ENCODE results near the gene TLL1. TPM values are rescaled to one million over a fixed set of nuclear protein-coding genes. Genes with fewer than 3 reads are reported as not detected.

The TLL1 gene
- total RNA-seq (2021) (0.46 to 0.98 TPM (median 0.63 TPM) in 3 replicates), Bru-seq, nascent RNA (percentile 24 among the genes with signal in this experiment)
- long read RNA-seq, experiment 1, partial matches to known transcripts: 0 of 1 reads
- long read RNA-seq, experiment 1, other reads (novel, unspliced or antisense): 1 of 1 reads
- long read RNA-seq, experiment 2, full-length matches to known transcripts: 1 of 1 reads
- long read RNA-seq, experiment 2, partial matches to known transcripts: 0 of 1 reads
- long read RNA-seq, experiment 2, other reads (novel, unspliced or antisense): 0 of 1 reads
- long read RNA-seq, experiment 3: 0 reads

DNA sequence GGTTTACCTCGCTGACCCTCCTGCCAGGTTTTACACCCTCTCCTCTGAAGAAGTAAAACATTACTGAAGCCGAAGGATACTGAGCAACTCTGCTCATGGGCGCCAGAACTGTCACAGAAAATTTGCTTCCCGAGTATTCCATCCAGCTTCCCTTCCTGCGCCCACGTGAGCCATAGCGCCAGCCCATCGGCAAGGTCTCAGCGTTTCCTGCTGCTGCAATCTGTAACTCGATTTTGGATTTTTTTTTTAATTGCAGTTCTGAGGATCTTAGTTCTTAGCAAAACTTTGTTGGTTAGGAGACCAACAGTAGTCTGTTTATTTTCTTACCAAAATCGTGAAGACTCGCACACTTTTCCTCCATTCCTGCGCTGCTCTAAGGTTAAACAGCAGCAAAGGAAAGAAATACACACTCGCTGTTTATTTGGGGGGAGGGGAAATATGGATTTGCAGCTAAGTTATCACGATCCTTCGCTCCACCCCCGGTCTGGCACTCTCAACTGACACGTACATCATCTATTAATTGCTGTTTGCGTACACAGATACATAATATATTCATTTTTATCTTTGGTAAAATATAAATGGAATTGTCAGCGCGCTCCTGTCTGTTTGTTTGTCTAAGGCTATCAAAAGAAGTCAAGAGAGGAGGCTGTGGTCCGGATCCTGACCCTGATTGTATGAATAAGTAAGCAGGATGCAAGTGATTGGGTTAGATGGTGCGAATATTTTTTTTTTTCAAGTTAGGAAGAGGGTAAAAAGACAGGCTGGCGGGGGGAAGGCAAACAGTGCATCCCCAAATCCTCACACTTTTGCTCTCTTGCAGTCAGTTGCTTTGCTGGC lies at the start of gene TLL1:
TLL1 (plus strand) TSS at position 777 of the 837 bp plus-strand sequence. CDS start 668 bp downstream, outside the sequence.
- ATAC-seq (no peak), DNase-seq (ENCODE audit: low spot score) (peak; percentile 18)
- no peak within 1 kb of the TSS for H3K27ac Mint-ChIP-seq
- TF ChIP-seq, protein P1, sequence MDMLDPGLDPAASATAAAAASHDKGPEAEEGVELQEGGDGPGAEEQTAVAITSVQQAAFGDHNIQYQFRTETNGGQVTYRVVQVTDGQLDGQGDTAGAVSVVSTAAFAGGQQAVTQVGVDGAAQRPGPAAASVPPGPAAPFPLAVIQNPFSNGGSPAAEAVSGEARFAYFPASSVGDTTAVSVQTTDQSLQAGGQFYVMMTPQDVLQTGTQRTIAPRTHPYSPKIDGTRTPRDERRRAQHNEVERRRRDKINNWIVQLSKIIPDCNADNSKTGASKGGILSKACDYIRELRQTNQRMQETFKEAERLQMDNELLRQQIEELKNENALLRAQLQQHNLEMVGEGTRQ (CRISPR knock-in tag; IDR thresholded peaks at IDR 0.05): peak; percentile 58
- TF ChIP-seq, protein P2, sequence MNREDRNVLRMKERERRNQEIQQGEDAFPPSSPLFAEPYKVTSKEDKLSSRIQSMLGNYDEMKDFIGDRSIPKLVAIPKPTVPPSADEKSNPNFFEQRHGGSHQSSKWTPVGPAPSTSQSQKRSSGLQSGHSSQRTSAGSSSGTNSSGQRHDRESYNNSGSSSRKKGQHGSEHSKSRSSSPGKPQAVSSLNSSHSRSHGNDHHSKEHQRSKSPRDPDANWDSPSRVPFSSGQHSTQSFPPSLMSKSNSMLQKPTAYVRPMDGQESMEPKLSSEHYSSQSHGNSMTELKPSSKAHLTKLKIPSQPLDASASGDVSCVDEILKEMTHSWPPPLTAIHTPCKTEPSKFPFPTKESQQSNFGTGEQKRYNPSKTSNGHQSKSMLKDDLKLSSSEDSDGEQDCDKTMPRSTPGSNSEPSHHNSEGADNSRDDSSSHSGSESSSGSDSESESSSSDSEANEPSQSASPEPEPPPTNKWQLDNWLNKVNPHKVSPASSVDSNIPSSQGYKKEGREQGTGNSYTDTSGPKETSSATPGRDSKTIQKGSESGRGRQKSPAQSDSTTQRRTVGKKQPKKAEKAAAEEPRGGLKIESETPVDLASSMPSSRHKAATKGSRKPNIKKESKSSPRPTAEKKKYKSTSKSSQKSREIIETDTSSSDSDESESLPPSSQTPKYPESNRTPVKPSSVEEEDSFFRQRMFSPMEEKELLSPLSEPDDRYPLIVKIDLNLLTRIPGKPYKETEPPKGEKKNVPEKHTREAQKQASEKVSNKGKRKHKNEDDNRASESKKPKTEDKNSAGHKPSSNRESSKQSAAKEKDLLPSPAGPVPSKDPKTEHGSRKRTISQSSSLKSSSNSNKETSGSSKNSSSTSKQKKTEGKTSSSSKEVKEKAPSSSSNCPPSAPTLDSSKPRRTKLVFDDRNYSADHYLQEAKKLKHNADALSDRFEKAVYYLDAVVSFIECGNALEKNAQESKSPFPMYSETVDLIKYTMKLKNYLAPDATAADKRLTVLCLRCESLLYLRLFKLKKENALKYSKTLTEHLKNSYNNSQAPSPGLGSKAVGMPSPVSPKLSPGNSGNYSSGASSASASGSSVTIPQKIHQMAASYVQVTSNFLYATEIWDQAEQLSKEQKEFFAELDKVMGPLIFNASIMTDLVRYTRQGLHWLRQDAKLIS (CRISPR knock-in tag; IDR thresholded peaks at IDR 0.05; ENCODE audit: borderline replicate concordance): no peak
- ChIA-PET CTCF (interaction anchor here (2.6 kb wide), 1 partner anchor 379 kb away, joined by 13 read pairs; no protein-coding TSS in a partner anchor), POLR2A (no interaction called here)
- no peaks in the 10 kb centered on the region for H3K9me3 Mint-ChIP-seq
- peaks cover 59% of the 10 kb centered on the region for H3K27me3 Mint-ChIP-seq (ENCODE audit: low read depth)
- peak within 1 kb of the TSS; percentile 82 for H3K4me3 Mint-ChIP-seq
- H3K4me1 Mint-ChIP-seq: peaks cover 22% of the 10 kb centered on the region
- no peaks in the 10 kb centered on the region; the same call in 1 of the 2 replicates for H3K36me3 Mint-ChIP-seq

DNA sequence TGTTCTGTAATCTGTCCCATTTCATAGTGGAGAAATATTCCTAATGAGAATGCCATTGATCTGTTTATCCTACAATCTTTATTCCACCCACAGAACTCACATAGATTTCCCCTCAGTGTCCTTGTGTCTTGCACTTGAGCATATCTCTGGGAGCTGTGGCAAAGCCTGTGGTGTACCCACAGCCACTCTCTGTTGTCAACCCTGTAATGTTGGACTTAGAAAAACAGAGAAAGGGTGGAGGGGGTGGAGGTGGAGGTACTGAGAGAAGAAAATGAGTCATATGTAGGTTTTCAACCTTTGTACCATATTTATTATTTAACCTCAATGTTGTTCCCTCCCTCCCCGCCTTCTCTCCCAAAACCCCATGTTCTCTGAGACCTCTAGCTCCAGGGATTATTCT lies 46.9 kb upstream of the TLL1 start:
- Mint-ChIP-seq H3K4me1 (no peaks in the 10 kb centered on the region), H3K36me3 (peaks cover 3% of the 10 kb centered on the region; the same call in 1 of the 2 replicates), H3K4me3 (no peak overlapping the region), H3K9me3 (peaks cover 24% of the 10 kb centered on the region), H3K27me3 (ENCODE audit: low read depth) (peaks cover 5% of the 10 kb centered on the region; the same call in 1 of the 2 replicates), H3K27ac (no peak overlapping the region)
- DNase-seq (ENCODE audit: low spot score): no peak
- CTCF ChIA-PET: no interaction called here
- no peak for ATAC-seq
- POLR2A ChIA-PET: no interaction called here
- TF ChIP-seq, protein P3, sequence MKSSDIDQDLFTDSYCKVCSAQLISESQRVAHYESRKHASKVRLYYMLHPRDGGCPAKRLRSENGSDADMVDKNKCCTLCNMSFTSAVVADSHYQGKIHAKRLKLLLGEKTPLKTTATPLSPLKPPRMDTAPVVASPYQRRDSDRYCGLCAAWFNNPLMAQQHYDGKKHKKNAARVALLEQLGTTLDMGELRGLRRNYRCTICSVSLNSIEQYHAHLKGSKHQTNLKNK (CRISPR knock-in tag; IDR thresholded peaks at IDR 0.05): no peak
- TF ChIP-seq, protein P4, sequence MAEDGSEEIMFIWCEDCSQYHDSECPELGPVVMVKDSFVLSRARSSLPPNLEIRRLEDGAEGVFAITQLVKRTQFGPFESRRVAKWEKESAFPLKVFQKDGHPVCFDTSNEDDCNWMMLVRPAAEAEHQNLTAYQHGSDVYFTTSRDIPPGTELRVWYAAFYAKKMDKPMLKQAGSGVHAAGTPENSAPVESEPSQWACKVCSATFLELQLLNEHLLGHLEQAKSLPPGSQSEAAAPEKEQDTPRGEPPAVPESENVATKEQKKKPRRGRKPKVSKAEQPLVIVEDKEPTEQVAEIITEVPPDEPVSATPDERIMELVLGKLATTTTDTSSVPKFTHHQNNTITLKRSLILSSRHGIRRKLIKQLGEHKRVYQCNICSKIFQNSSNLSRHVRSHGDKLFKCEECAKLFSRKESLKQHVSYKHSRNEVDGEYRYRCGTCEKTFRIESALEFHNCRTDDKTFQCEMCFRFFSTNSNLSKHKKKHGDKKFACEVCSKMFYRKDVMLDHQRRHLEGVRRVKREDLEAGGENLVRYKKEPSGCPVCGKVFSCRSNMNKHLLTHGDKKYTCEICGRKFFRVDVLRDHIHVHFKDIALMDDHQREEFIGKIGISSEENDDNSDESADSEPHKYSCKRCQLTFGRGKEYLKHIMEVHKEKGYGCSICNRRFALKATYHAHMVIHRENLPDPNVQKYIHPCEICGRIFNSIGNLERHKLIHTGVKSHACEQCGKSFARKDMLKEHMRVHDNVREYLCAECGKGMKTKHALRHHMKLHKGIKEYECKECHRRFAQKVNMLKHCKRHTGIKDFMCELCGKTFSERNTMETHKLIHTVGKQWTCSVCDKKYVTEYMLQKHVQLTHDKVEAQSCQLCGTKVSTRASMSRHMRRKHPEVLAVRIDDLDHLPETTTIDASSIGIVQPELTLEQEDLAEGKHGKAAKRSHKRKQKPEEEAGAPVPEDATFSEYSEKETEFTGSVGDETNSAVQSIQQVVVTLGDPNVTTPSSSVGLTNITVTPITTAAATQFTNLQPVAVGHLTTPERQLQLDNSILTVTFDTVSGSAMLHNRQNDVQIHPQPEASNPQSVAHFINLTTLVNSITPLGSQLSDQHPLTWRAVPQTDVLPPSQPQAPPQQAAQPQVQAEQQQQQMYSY (CRISPR knock-in tag; IDR thresholded peaks at IDR 0.05): no peak
- TF ChIP-seq NR1H2 (CRISPR knock-in tag; IDR thresholded peaks at IDR 0.05) (no peak), ZNF232 (CRISPR knock-in tag; IDR thresholded peaks at IDR 0.05) (no peak), ZBTB21 (CRISPR knock-in tag; IDR thresholded peaks at IDR 0.05; ENCODE audit: borderline replicate concordance) (no peak), ZNF317 (CRISPR knock-in tag; IDR thresholded peaks at IDR 0.05; ENCODE audit: borderline replicate concordance, low read depth) (no peak), PRRX2 (CRISPR knock-in tag; IDR thresholded peaks at IDR 0.05) (no peak)

DNA sequence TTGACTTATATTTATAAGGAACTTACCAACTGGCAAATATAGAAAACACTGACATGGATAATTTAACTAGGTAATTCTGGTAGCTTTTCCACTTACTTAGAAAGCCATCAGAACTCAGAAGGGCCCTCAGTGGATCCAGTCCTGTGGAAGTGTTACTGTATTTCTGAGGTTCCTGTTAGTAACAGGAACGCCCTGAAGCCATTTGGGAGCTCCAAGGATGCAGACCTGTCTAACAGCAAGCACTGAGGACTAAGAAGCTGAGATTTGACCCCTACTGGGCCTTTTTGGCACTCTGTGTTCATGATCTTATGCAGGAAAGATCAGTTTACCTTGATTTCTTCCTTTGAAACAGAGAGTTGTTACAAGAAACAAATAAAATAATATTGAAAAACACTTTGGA lies 46.0 kb upstream of the TLL1 start:
- H3K9me3 Mint-ChIP-seq: peaks cover 29% of the 10 kb centered on the region
- ChIA-PET CTCF (no interaction called here), POLR2A (no interaction called here)
- peaks cover 3% of the 10 kb centered on the region; the same call in 1 of the 2 replicates for H3K36me3 Mint-ChIP-seq
- no peak overlapping the region for H3K4me3 Mint-ChIP-seq
- no peak overlapping the region for H3K27ac Mint-ChIP-seq
- DNase-seq (ENCODE audit: low spot score) (no peak), ATAC-seq (peak; percentile 36; the same call in 1 of the 2 replicates)
- no peaks in the 10 kb centered on the region for H3K27me3 Mint-ChIP-seq (ENCODE audit: low read depth)
- no peaks in the 10 kb centered on the region for H3K4me1 Mint-ChIP-seq
- TF ChIP-seq, protein P5, sequence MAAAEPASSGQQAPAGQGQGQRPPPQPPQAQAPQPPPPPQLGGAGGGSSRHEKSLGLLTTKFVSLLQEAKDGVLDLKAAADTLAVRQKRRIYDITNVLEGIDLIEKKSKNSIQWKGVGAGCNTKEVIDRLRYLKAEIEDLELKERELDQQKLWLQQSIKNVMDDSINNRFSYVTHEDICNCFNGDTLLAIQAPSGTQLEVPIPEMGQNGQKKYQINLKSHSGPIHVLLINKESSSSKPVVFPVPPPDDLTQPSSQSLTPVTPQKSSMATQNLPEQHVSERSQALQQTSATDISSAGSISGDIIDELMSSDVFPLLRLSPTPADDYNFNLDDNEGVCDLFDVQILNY (CRISPR knock-in tag; IDR thresholded peaks at IDR 0.05): no peak
- TF ChIP-seq TEAD4 (CRISPR knock-in tag; IDR thresholded peaks at IDR 0.05): no peak
- TF ChIP-seq, protein P6, sequence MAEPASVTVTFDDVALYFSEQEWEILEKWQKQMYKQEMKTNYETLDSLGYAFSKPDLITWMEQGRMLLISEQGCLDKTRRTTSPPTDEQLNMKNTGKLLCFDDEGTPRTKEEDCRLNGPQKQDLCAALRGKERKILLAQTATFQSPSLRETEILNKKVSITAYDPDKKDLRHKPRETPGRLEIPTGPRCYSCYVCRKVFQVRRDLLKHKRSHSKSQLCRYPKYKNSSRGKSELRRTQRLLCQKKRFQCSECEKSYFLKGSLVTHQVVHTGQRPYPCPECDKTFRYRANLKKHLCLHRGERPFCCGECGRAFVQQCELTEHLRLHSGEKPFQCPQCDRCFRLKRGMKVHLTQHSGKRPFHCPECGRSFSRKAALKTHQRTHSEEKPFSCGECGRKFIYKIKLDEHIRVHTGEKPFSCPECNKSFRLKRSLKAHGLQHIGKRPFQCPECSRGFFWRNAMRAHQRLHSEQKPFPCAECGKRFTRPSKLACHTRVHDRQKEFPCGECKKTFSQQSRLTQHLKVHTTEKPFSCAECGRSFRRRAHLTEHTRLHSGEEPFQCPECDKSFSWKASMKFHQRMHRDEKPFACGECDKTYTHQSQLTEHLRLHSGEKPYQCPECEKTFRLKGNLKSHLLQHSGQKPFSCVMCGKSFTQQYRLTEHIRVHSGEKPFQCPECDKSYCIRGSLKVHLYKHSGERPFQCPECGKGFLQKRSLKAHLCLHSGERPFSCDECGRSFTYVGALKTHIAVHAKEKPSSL (CRISPR knock-in tag; conservative IDR thresholded peaks at IDR 0.05): no peak
- no peak for TF ChIP-seq TEAD1 (CRISPR knock-in tag; IDR thresholded peaks at IDR 0.05)
- TF ChIP-seq ZNF396 (CRISPR knock-in tag; IDR thresholded peaks at IDR 0.05; ENCODE audit: borderline replicate concordance): no peak
- no peak for TF ChIP-seq ZNF317 (CRISPR knock-in tag; IDR thresholded peaks at IDR 0.05; ENCODE audit: borderline replicate concordance, low read depth)
- no peak for TF ChIP-seq HMGA2 (CRISPR knock-in tag; IDR thresholded peaks at IDR 0.05)
- TF ChIP-seq MYBL2 (CRISPR knock-in tag; IDR thresholded peaks at IDR 0.05): no peak
- no peak for TF ChIP-seq SP1 (CRISPR knock-in tag; conservative IDR thresholded peaks at IDR 0.05)

Data from WTC11 (cell line).